Heart right ventricle (tissue), 16 donors: ENCODE results near the gene CDKL2. TPM values are rescaled to one million over a fixed set of nuclear protein-coding genes. Genes with fewer than 3 reads are reported as not detected.

Experiments
- ATAC-seq, 8 donors: fragments of 200-7000 bp; cut with Tn5 transposase; one replicate each; pipeline ENCODE4 v1.9.1; 2020; ENCODE audit warnings: mild to moderate bottlenecking in 8 of 8, moderate library complexity in 8 of 8, moderate number of reproducible peaks in 1 of 8
- DNase-seq, 2 donors: peaks; one replicate each; pipeline ENCODE4 v3.0.0-alpha.2; 2020
- H3K27ac ChIP-seq, 10 donors: fragments of 200-600 bp; sonication (generic) in 2 of 10; one replicate each; pipeline versions ENCODE4 v1.5.0 to v1.8.0; 2020 to 2022; ENCODE audit warnings: mild to moderate bottlenecking in 3 of 10
- H3K27me3 ChIP-seq, 7 donors: fragments of 200-600 bp; one replicate each; pipeline ENCODE4 v1.8.0; 2021 to 2022; ENCODE audit warnings: mild to moderate bottlenecking in 2 of 7
- H3K36me3 ChIP-seq, 9 donors: fragments of 200-600 bp; sonication (generic) in 1 of 9; one replicate each; pipeline versions ENCODE4 v1.5.0 to v1.8.0; 2020 to 2022; ENCODE audit warnings: mild to moderate bottlenecking in 2 of 9
- H3K4me1 ChIP-seq, 9 donors: fragments of 200-600 bp; sonication (generic) in 1 of 9; one replicate each; pipeline versions ENCODE4 v1.5.0 to v1.8.0; 2020 to 2022; ENCODE audit warnings: mild to moderate bottlenecking in 4 of 9
- H3K4me3 ChIP-seq, 10 donors: fragments of 200-600 bp; sonication (generic) in 2 of 10; one replicate each; pipeline versions ENCODE4 v1.5.0 to v1.8.0; 2020 to 2022; ENCODE audit warnings: mild to moderate bottlenecking in 7 of 10, moderate library complexity in 2 of 10
- H3K9me3 ChIP-seq, 11 donors: fragments of 200-600 bp in 10 of 11; sonication (generic) in 2 of 11; one replicate each; pipeline versions ENCODE4 v1.5.0 to v1.8.0; 2013 to 2022; ENCODE audit warnings: mild to moderate bottlenecking in 2 of 11, control low read depth in 1 of 11, moderate library complexity in 1 of 11
- CTCF ChIP-seq, 9 donors: fragments of 200-600 bp; sonication (generic) in 2 of 9; IDR thresholded peaks; one replicate each; pipeline versions ENCODE4 v1.5.0 to v1.8.0; 2021 to 2022; ENCODE audit warnings: antibody characterized with exemption in 9 of 9, mild to moderate bottlenecking in 5 of 9, moderate library complexity in 1 of 9
- WGBS, 2 donors: extraction: QIAGEN DNeasy Blood & Tissue Kit; methylation state at CpG; one replicate each; pipeline ENCODE4 v1.1.7; 2013; ENCODE audit warnings: inconsistent platforms in 1 of 2; 5-methylcytosine and 5-hydroxymethylcytosine counted together
- intact Hi-C, 10 donors: fragments of 100-400 bp; cut with DNase I; formaldehyde crosslinking; loops; one replicate each; pipeline versions ENCODE4 v1.11.1 to v1.14.2; 2022
- polyA plus RNA-seq, 2 donors: library from polyadenylated mRNA; stranded (reverse); fragments of 200-250 nt; gene quantifications; one replicate each; pipeline ENCODE4 v1.2.3, GENCODE V29; 2013
- total RNA-seq, 10 donors: library from RNA; stranded (reverse); fragmentation: NEBNext Ultra II Directional in 3 of 10; extraction: Animal tissue kit (Norgen Biotek cat#: 25700) in 3 of 10; gene quantifications; one replicate each; pipeline versions ENCODE4 v1.2.1 to v1.2.4, GENCODE V29; 2021 to 2023
- donor health status: Arrhythmogenic right ventricular cardiomyopathy.
- donor health status: ischemic (EF 13 %, LVEDD 7.1; RV severe dilation, severe dysfunction).
- donor health status: healthy with polysubstance abuse.
- donor health status: DM: no; HTN: yes; CAD: no.
- donor health status: DM: no; HTN: no; CAD: no.
- donor health status: ischemic (EF 25% LVEDD 6.9; RV normal size, moderate dysfunction).
- donor health status: ischemic (EF 25% LVEDD 5.7; RV mildly dilated, moderate dysfunction).
- donor health status: healthy.
- donor health status: DM: yes; HTN: yes; CAD: no.
- donor health status: Ischemic cardiomyopathy.
- donor health status: ischemic (EF 35%, LVEDD 5.7; RV mildly dilated, moderate dysfunction).
- donor health status: nonischemic (EF 11% LVEDD 7.7; RV severe dilation, severe dysfunction).
- donor health status: DM: yes; HTN: yes; CAD: no.
- donor health status: PGD.
- donor health status: ischemic (EF 29% LVEDD 5.4; RV normal size, mild dysfunction).
- donor health status: nonischemic (EF 23%, LVEDD 6.1; RV moderate dilation, normal function).

Gene CDKL2
- total and polyA plus RNA-seq, 12 donors = 0.01 to 0.56 (median 0.31) TPM; not detected in 2

- no peak for TF ChIP-seq CTCF (IDR thresholded peaks at IDR 0.05)
- 73 to 79% methylated on average over 2 of the region's 2 CpGs for WGBS, 2 donors
- H3K9me3 ChIP-seq = no peaks in the 10 kb centered on the region
- H3K27ac ChIP-seq = no peak overlapping the region
- no peak for DNase-seq
- peaks cover 0 to 12% (median 8%) of the 10 kb centered on the region in 9 donors for H3K4me1 ChIP-seq
- no peak overlapping the region for H3K4me3 ChIP-seq
- H3K27me3 ChIP-seq = peaks cover 0 to 3% (median 0%) of the 10 kb centered on the region in 7 donors
- no peaks in the 10 kb centered on the region for H3K36me3 ChIP-seq
- no peak for ATAC-seq
- intact Hi-C loops = no loop called here
Observed at GRCh38 chr4:75634951-75635350, 4.6 kb upstream of the CDKL2 start.

GRCh38 chr4:75634281-75634680 is 4.0 kb upstream of the CDKL2 start:
- DNase-seq (no peak), ATAC-seq (no peak)
- no peak for TF ChIP-seq CTCF (IDR thresholded peaks at IDR 0.05)
- Histone ChIP-seq H3K36me3 (no peaks in the 10 kb centered on the region), H3K27ac (no peak overlapping the region), H3K27me3 (peaks cover 0 to 5% (median 0%) of the 10 kb centered on the region in 7 donors), H3K4me3 (no peak overlapping the region), H3K4me1 (peaks cover 0 to 14% (median 10%) of the 10 kb centered on the region in 9 donors), H3K9me3 (no peaks in the 10 kb centered on the region)
- 84 to 86% methylated on average over 3 of the region's 3 CpGs for WGBS, 2 donors
- intact Hi-C loops = no loop called here

- ATAC-seq (no peak), DNase-seq (no peak)
- WGBS, 2 donors = 73 to 77% methylated on average over 2 of the region's 2 CpGs
- intact Hi-C loops = no loop called here
- Histone ChIP-seq H3K36me3 (no peaks in the 10 kb centered on the region), H3K9me3 (no peaks in the 10 kb centered on the region), H3K4me1 (peaks cover 0 to 14% (median 10%) of the 10 kb centered on the region in 9 donors), H3K27me3 (peaks cover 0 to 7% (median 0%) of the 10 kb centered on the region in 7 donors), H3K4me3 (no peak overlapping the region), H3K27ac (no peak overlapping the region)
- TF ChIP-seq CTCF (IDR thresholded peaks at IDR 0.05) = no peak
Observed at GRCh38 chr4:75633846-75634245, 3.5 kb upstream of the CDKL2 start.

- 47 to 55% methylated on average over 9 of the region's 9 CpGs for WGBS, 2 donors
- intact Hi-C loops = no loop called here
- Histone ChIP-seq H3K4me3 (peak overlapping the region; percentile 47 to 78 (median 60)), H3K27ac (no peak overlapping the region), H3K36me3 (no peaks in the 10 kb centered on the region), H3K9me3 (no peaks in the 10 kb centered on the region), H3K4me1 (peaks cover 0 to 14% (median 10%) of the 10 kb centered on the region in 9 donors), H3K27me3 (peaks cover 0 to 7% (median 0%) of the 10 kb centered on the region in 7 donors)
- no peak for TF ChIP-seq CTCF (IDR thresholded peaks at IDR 0.05)
- no peak for DNase-seq
- ATAC-seq = peak in 4 of 8 donors; percentile 19 to 44 (median 27)
Observed at GRCh38 chr4:75630937-75631329, 605 bp upstream of the CDKL2 start.
